ENCODE results near the gene RPL19.

- TF ChIP-seq CTCF (IDR thresholded peaks at IDR 0.05) (no peak), POLR2A (IDR thresholded peaks at IDR 0.05) (no peak)
Measured at GRCh38 chr17:39197380-39198185, 2.5 kb upstream of the RPL19 start, which contains the start of gene CACNB1.

All from lower leg skin (tissue), 3 donors.